HUES48 (cell line): ENCODE data around the gene ZNF709.
A peak's percentile ranks its signal among the peaks of the same experiment; 100 is the strongest.
"Not testable (repeated sequence)": the region's sequence is repeated elsewhere in the genome, so short reads cannot be mapped to it uniquely, and the experiment has no call there.

ENCODE experiments used
- H3K27ac ChIP-seq: one replicate; pipeline ENCODE4 v1.7.0; 2013; ENCODE audit warnings: low read depth, low read length, inconsistent platforms
- H3K27me3 ChIP-seq: 2 replicates; pipeline ENCODE4 v1.6.1; 2013; ENCODE audit warnings: mild to moderate bottlenecking, low read length; ENCODE audit not compliant: control insufficient read depth, insufficient read depth
- H3K36me3 ChIP-seq: 2 replicates; pipeline ENCODE4 v1.6.1; 2013; ENCODE audit warnings: low read length; ENCODE audit not compliant: control insufficient read depth, insufficient read depth
- H3K4me1 ChIP-seq: 2 replicates; pipeline ENCODE4 v1.6.1; 2013; ENCODE audit warnings: mild to moderate bottlenecking, low read length; ENCODE audit not compliant: control insufficient read depth, insufficient read depth
- H3K4me3 ChIP-seq: 2 replicates; pipeline ENCODE4 v1.5.1; 2013; ENCODE audit warnings: mild to moderate bottlenecking, low read depth, low read length
- H3K9ac ChIP-seq: 2 replicates; pipeline ENCODE4 v1.6.1; 2013; ENCODE audit warnings: mild to moderate bottlenecking, low read depth, low read length, moderate library complexity
- H3K9me3 ChIP-seq: 2 replicates; pipeline ENCODE4 v1.6.1; 2013; ENCODE audit warnings: low read length; ENCODE audit not compliant: control insufficient read depth, insufficient read depth

ZNF709 gene

DNA sequence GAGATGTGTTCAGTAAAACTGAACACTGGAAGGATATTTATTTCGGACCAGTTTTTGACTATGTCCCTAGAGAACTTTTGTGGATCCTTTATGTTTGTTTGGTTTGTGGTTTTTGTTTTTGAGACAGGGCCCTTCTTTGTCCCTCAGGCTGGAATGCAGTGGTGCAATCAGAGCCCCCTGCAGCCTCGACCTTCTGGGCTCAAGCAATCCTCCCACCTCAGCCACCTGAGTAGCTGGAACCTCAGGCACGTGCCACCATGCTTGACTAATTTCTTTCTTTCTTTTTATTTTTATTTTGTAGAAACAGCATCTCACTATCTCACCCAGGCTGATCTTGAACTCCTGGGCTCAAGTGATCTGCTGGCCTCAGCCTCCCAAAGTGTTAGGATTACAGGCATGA, 955 bp upstream of the ZNF709 start:
- no peak overlapping the region for H3K4me3 ChIP-seq
- H3K27me3 ChIP-seq, result no peaks in the 10 kb centered on the region; the same call in 1 of the 2 replicates
- no peaks in the 10 kb centered on the region for H3K9me3 ChIP-seq
- H3K27ac ChIP-seq, result no peak overlapping the region
- no peak overlapping the region for H3K9ac ChIP-seq
- no peaks in the 10 kb centered on the region for H3K36me3 ChIP-seq
- H3K4me1 ChIP-seq, result peaks cover 6% of the 10 kb centered on the region

DNA sequence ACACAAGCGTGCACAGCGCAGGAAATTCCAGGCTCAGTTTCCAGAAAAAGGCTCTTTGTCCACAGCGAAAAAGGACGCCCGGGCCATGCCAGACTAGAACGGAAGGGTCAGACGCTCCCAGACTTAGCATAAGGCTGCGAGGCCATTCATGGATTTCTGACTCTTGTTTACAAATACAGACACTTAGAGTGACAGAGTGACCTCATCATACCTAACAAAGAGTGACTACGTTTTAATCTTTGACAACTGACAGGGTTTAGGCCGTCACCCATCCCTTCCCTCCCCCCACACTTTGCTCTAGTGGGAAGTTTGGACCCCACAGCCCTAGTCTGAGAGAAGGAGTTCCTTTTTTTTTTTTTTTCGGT, 418 bp upstream of the ZNF709 start:
- H3K9ac ChIP-seq, result peak overlapping the region; percentile 6; the same call in 1 of the 2 replicates
- H3K9me3 ChIP-seq, result no peaks in the 10 kb centered on the region
- peak overlapping the region; percentile 84 for H3K4me3 ChIP-seq
- peaks cover 6% of the 10 kb centered on the region for H3K4me1 ChIP-seq
- peak overlapping the region; percentile 69 for H3K27ac ChIP-seq
- no peaks in the 10 kb centered on the region; the same call in 1 of the 2 replicates for H3K27me3 ChIP-seq
- H3K36me3 ChIP-seq, result no peaks in the 10 kb centered on the region

DNA sequence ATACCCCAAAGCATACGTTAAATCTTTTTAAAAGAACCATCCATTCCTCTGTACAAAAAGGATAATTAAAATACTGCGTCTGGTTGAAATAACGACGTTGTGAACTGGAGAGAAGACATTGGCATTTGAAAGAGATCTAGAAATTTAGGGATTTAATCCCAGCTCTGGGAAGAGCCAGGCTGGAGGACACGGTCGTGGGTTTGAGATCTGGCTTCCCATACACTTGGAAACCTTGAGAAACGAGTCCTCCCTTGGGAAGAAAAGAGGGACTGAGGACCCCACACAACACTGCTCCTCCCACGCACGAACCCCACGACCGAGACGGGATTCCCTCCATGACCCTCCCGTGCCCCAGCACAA, 625 bp downstream of the ZNF709 start:
- Histone ChIP-seq H3K36me3 (no peaks in the 10 kb centered on the region), H3K27ac (peak overlapping the region; percentile 69), H3K9me3 (no peaks in the 10 kb centered on the region), H3K27me3 (no peaks in the 10 kb centered on the region; the same call in 1 of the 2 replicates), H3K4me3 (peak overlapping the region; percentile 84), H3K9ac (peak overlapping the region; percentile 63; the same call in 1 of the 2 replicates), H3K4me1 (peaks cover 6% of the 10 kb centered on the region)

DNA sequence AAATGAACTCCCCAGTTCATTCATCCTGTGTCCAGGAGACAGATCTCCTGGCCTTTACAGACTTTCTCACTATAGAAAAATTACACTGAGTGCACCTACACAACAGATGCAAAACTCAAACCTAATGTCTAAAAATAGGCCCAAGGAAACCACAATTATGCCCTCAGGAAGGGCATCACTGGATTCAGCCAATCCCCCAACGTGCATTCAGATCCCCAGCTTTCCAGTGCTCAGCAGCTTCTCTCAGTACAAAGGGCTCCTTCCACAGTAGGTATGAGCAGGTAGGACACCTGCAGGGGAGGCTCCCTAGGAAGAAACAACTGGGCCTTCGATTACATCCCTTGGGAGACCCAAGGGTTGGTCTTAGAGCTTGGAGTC, 2.1 kb downstream of the ZNF709 start:
- Histone ChIP-seq H3K4me3 (no peak overlapping the region), H3K27me3 (no peaks in the 10 kb centered on the region; the same call in 1 of the 2 replicates), H3K9ac (no peak overlapping the region), H3K27ac (no peak overlapping the region), H3K9me3 (no peaks in the 10 kb centered on the region), H3K36me3 (no peaks in the 10 kb centered on the region), H3K4me1 (peaks cover 6% of the 10 kb centered on the region)

DNA sequence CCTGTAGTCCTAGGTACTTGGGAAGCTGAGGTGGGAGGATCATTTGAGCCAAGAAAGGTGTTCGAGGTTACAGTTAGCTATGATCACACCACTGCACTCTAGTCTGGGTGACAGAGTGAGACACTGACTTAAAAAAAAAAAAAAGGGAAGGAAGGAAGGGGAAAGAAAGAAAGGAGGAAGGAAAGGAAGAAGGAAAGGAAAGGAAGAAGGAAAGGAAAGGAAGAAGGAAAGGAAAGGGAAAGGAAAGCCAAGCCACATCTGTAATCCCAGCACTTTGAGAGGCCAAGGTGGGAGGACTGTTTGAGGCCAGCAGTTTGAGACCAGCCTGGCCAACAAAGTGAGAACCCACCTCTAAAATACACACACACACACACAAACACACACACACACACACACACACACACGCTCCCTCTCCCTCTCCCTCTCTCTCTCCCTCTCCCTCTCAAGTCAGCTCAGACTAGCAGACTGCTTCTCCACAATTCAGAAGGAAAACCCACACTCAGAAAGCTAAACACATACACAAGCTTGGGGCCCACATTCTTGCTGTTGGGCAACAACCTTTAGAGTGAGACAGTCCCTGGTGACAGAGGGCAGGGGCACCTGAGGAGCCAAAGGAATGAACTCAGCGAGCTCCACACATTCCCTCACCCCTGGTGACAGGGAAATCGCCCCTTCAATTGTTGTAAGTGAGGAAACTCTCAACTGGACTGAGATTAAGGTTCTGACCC, 2.7 kb downstream of the ZNF709 start:
- Histone ChIP-seq H3K27me3 (no peaks in the 10 kb centered on the region; the same call in 1 of the 2 replicates), H3K9me3 (no peaks in the 10 kb centered on the region), H3K36me3 (no peaks in the 10 kb centered on the region), H3K27ac (no peak overlapping the region), H3K4me1 (peaks cover 6% of the 10 kb centered on the region), H3K9ac (no peak overlapping the region), H3K4me3 (no peak overlapping the region)

DNA sequence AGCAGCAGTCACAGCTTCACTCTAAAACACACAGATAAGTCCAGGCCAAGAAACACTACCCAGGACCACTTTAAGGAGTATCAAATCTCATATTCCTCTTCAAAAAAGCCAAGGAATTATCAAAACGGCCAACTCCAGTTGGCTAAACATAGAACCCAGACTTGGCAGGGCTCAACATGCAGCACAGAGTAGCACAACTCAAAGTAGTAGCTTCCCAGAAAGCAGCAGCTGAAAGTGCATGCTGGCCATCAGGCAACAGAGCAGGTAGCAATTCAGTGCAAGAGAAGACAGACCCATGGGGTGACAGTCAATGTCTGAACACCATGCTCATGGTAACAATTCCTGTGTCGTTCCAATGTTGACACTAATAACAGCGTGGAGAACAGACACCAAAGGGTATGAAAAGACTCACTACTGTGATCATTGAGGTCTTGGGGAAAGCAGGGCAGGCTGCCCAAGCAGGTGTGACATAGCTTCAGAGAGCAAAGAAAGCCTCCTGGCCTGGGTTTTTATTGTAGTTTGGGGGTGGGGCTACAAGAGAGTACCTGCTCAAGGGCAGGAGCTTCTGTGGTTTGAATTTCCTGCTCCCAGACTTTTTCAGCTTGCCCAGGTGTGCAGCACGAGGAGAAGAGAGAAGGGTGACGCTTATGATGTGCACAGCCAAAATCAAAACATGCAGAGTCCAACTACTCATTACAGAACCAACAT, 6.2 kb downstream of the ZNF709 start:
- peaks cover 9% of the 10 kb centered on the region; the same call in 1 of the 2 replicates for H3K9me3 ChIP-seq
- no peaks in the 10 kb centered on the region for H3K4me1 ChIP-seq
- no peak overlapping the region for H3K27ac ChIP-seq
- no peaks in the 10 kb centered on the region for H3K36me3 ChIP-seq
- H3K4me3 ChIP-seq, result no peak overlapping the region
- H3K9ac ChIP-seq, result no peak overlapping the region
- no peaks in the 10 kb centered on the region for H3K27me3 ChIP-seq

DNA sequence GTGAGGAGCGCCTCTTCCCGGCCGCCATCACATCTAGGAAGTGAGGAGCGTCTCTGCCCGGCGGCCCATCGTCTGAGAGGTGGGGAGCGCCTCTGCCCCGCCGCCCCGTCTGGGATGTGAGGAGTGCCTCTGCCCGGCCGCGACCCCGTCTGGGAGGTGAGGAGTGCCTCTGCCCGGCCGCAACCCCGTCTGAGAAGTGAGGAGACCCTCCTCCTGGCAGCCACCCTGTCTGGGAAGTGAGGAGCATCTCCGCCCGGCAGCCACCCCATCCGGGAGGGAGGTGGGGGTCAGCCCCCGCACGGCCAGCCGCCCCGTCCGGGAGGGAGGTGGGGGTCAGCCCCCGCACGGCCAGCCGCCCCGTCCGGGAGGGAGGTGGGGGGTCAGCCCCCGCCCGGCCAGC, 17.0 kb downstream of the ZNF709 start:
- not testable (repeated sequence) for H3K36me3 ChIP-seq

DNA sequence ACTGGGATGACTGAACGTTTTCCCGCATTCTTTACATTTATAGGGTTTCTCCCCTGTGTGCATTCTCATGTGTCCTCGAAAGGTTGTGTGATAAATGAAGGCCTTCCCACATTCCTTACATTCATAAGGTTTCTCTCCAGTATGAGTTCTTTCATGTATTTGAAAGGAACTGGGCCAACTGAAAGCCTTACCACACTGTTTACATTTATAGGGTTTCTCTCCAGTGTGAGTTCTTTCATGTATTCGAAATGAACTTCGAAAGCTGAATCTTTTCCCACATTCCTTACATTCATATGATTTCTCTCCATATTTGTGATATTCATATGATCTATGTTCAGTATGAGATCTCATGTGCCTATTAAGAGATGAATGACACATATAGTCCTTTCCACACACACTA, 19.4 kb downstream of the ZNF709 start:
- Histone ChIP-seq H3K27ac (no peak overlapping the region), H3K9me3 (peaks cover 65% of the 10 kb centered on the region), H3K36me3 (0 out of 2 replicates have a peak, but pooled peaks cover 4% of the 10 kb centered on the region), H3K4me1 (no peaks in the 10 kb centered on the region), H3K4me3 (no peak overlapping the region), H3K9ac (no peak overlapping the region), H3K27me3 (no peaks in the 10 kb centered on the region)

More for the DNA sequence above, 17.0 kb downstream of the ZNF709 start:
- H3K4me1 ChIP-seq, H3K27ac ChIP-seq, H3K27me3 ChIP-seq, H3K4me3 ChIP-seq, H3K9ac ChIP-seq: not testable (repeated sequence)
- H3K9me3 ChIP-seq, result peaks cover 61% of the 10 kb centered on the region

DNA sequence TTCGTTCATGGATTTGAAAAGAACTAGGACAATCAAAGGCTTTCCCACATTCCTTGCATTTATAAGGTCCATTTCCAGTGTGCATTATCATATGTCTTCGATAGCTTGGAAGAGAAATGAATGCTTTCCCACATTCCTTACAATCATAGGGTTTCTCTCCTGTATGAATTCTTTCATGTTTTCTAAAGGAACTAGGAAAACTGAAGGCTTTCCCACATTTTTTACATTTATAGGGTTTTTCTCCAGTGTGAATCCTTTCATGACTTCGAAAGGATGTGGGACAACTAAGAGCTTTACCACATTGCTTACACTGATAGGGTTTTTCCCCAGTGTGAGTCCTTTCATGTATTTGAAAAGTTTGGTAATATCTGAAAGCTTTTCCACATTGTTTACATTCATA, 19.8 kb downstream of the ZNF709 start:
- peaks cover 63% of the 10 kb centered on the region for H3K9me3 ChIP-seq
- H3K9ac ChIP-seq, result no peak overlapping the region
- H3K36me3 ChIP-seq, result 0 out of 2 replicates have a peak, but pooled peaks cover 4% of the 10 kb centered on the region
- no peaks in the 10 kb centered on the region for H3K27me3 ChIP-seq
- H3K27ac ChIP-seq, result no peak overlapping the region
- no peak overlapping the region for H3K4me3 ChIP-seq
- H3K4me1 ChIP-seq, result no peaks in the 10 kb centered on the region

DNA sequence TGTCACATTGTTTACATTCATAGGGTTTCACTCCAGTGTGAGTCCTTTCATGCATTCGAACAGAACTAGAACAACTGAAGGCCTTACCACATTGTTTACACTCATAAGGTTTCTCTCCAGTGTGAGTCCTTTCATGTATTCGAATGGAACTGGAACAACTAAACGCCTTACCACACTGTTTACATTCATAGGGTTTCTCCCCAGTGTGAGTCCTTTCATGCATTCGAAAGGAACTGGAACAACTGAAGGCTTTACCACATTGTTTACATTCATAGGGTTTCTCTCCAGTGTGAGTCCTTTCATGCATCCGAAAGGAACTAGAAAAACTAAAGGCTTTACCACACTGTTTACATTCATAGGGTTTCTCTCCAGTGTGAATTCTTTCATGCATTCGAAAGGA, 20.5 kb downstream of the ZNF709 start:
- H3K9me3 ChIP-seq, result peaks cover 67% of the 10 kb centered on the region
- H3K36me3 ChIP-seq, H3K27me3 ChIP-seq, H3K27ac ChIP-seq, H3K4me1 ChIP-seq, H3K9ac ChIP-seq, H3K4me3 ChIP-seq: not testable (repeated sequence)

DNA sequence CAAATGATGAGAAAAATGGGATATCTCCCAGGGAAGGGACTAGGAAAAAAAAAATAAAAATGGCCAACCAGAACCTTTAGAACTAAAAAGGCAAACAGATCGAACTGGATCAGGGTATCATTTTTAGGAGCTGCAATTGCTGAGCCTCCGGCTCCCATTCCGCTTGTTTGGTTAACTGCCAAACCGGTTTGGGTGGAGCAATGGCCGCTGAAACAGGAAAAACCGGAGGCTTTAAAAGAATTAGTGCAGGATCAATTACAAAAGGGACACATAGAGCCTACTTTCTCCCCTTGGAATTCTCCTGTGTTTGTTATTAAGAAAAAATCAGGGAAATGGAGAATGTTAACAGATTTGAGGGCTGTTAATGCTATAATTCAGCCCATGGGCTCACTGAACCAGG, 31.1 kb downstream of the ZNF709 start:
- Histone ChIP-seq H3K4me3 (no peak overlapping the region), H3K9me3 (peaks cover 57% of the 10 kb centered on the region), H3K4me1 (no peaks in the 10 kb centered on the region), H3K36me3 (no peaks in the 10 kb centered on the region), H3K9ac (no peak overlapping the region), H3K27me3 (no peaks in the 10 kb centered on the region), H3K27ac (peak overlapping the region; percentile 27)
